IPS DF 6.9 (cell line): ENCODE measurements around the gene KCTD14.

Experiments
- DNase-seq: peaks from one replicate; pipeline ENCODE4 v3.0.0-alpha.2; 2013; ENCODE audit warnings: low read depth, low spot score
- H3K27ac ChIP-seq: one replicate; pipeline ENCODE4 v1.5.1; 2013; ENCODE audit warnings: low read length, control low read depth
- H3K27me3 ChIP-seq: 2 replicates; pipeline ENCODE4 v1.6.1; 2013; ENCODE audit warnings: mild to moderate bottlenecking, low read length; ENCODE audit not compliant: control insufficient read depth, insufficient read depth
- H3K36me3 ChIP-seq: 2 replicates; pipeline ENCODE4 v1.6.1; 2013; ENCODE audit warnings: low read length; ENCODE audit not compliant: control insufficient read depth, insufficient read depth
- H3K4me1 ChIP-seq: 2 replicates; pipeline ENCODE4 v1.6.1; 2013; ENCODE audit warnings: low read length; ENCODE audit not compliant: control insufficient read depth, insufficient read depth
- H3K4me3 ChIP-seq: 2 replicates; pipeline ENCODE4 v1.5.1; 2013; ENCODE audit warnings: mild to moderate bottlenecking, low read length
- H3K9me3 ChIP-seq: 2 replicates; pipeline ENCODE4 v1.6.1; 2013; ENCODE audit warnings: low read length, inconsistent platforms; ENCODE audit not compliant: control insufficient read depth, insufficient read depth
- WGBS: extraction: QIAGEN DNeasy Blood & Tissue Kit; methylation state at CpG from one replicate; pipeline ENCODE4 v1.1.7; 2013; ENCODE audit warnings: mixed read lengths, missing lambda C conversion rate; ENCODE audit not compliant: insufficient read length, insufficient coverage; 5-methylcytosine and 5-hydroxymethylcytosine counted together

Gene KCTD14

GRCh38 chr11:78022397-78023396, at the start of gene KCTD14:
KCTD14 (minus strand) TSS chr11:78023276; CDS start chr11:78023249, 27 bp downstream.
- no CpG with 5 or more reads among the region's 37 CpGs for WGBS
- no peak for DNase-seq
- no peaks in the 10 kb centered on the region for H3K36me3 ChIP-seq
- peaks cover 2% of the 10 kb centered on the region; the same call in 1 of the 2 replicates for H3K4me1 ChIP-seq
- H3K27me3 ChIP-seq = no peaks in the 10 kb centered on the region
- no peak within 1 kb of the TSS for H3K27ac ChIP-seq
- H3K9me3 ChIP-seq = no peaks in the 10 kb centered on the region
- H3K4me3 ChIP-seq = peak within 1 kb of the TSS; percentile 50; the same call in 1 of the 2 replicates

- Histone ChIP-seq H3K27ac (no peak overlapping the region), H3K4me3 (no peak overlapping the region), H3K4me1 (no peaks in the 10 kb centered on the region), H3K36me3 (peaks cover 2% of the 10 kb centered on the region; the same call in 1 of the 2 replicates), H3K27me3 (no peaks in the 10 kb centered on the region), H3K9me3 (no peaks in the 10 kb centered on the region)
- no CpG with 5 or more reads among the region's 4 CpGs for WGBS
- no peak for DNase-seq
Observed at GRCh38 chr11:78072455-78072854, 49.4 kb upstream of the KCTD14 start.

- no peak overlapping the region for H3K27ac ChIP-seq
- peaks cover 2% of the 10 kb centered on the region; the same call in 1 of the 2 replicates for H3K36me3 ChIP-seq
- no peak overlapping the region for H3K4me3 ChIP-seq
- H3K4me1 ChIP-seq = no peaks in the 10 kb centered on the region
- no CpG with 5 or more reads among the region's 3 CpGs for WGBS
- no peak for DNase-seq
- H3K9me3 ChIP-seq = no peaks in the 10 kb centered on the region
- no peaks in the 10 kb centered on the region for H3K27me3 ChIP-seq
Observed at GRCh38 chr11:78071717-78072116, 48.6 kb upstream of the KCTD14 start.

- no peak overlapping the region for H3K27ac ChIP-seq
- H3K36me3 ChIP-seq = peaks cover 2% of the 10 kb centered on the region; the same call in 1 of the 2 replicates
- no peak for DNase-seq
- no peaks in the 10 kb centered on the region for H3K9me3 ChIP-seq
- no CpG with 5 or more reads among the region's 2 CpGs for whole genome bisulfite sequencing
- no peaks in the 10 kb centered on the region for H3K4me1 ChIP-seq
- H3K27me3 ChIP-seq = no peaks in the 10 kb centered on the region
- H3K4me3 ChIP-seq = no peak overlapping the region
Observed at GRCh38 chr11:78070621-78071020, 47.5 kb upstream of the KCTD14 start.

- Histone ChIP-seq H3K9me3 (no peaks in the 10 kb centered on the region), H3K36me3 (peaks cover 2% of the 10 kb centered on the region; the same call in 1 of the 2 replicates), H3K4me1 (no peaks in the 10 kb centered on the region), H3K27me3 (no peaks in the 10 kb centered on the region), H3K4me3 (no peak overlapping the region), H3K27ac (no peak overlapping the region)
- WGBS = no CpG with 5 or more reads among the region's 2 CpGs
- DNase-seq = no peak
Observed at GRCh38 chr11:78069465-78069864, 46.4 kb upstream of the KCTD14 start.

- Histone ChIP-seq H3K9me3 (no peaks in the 10 kb centered on the region), H3K4me1 (no peaks in the 10 kb centered on the region), H3K4me3 (no peak overlapping the region), H3K36me3 (peaks cover 2% of the 10 kb centered on the region; the same call in 1 of the 2 replicates), H3K27me3 (no peaks in the 10 kb centered on the region), H3K27ac (no peak overlapping the region)
- WGBS = no CpG with 5 or more reads among the region's 4 CpGs
- DNase-seq = no peak
Observed at GRCh38 chr11:78067704-78068103, 44.6 kb upstream of the KCTD14 start.

GRCh38 chr11:78066471-78066870, 43.4 kb upstream of the KCTD14 start:
- no peaks in the 10 kb centered on the region; the same call in 1 of the 2 replicates for H3K36me3 ChIP-seq
- no peaks in the 10 kb centered on the region for H3K4me1 ChIP-seq
- no peaks in the 10 kb centered on the region for H3K27me3 ChIP-seq
- WGBS = no CpG with 5 or more reads among the region's 2 CpGs
- no peak for DNase-seq
- no peak overlapping the region for H3K4me3 ChIP-seq
- H3K27ac ChIP-seq = no peak overlapping the region
- no peaks in the 10 kb centered on the region for H3K9me3 ChIP-seq

- Histone ChIP-seq H3K27ac (no peak overlapping the region), H3K9me3 (no peaks in the 10 kb centered on the region), H3K4me3 (no peak overlapping the region), H3K4me1 (no peaks in the 10 kb centered on the region), H3K27me3 (no peaks in the 10 kb centered on the region), H3K36me3 (no peaks in the 10 kb centered on the region; the same call in 1 of the 2 replicates)
- DNase-seq = no peak
- WGBS = no CpG with 5 or more reads among the region's 2 CpGs
Observed at GRCh38 chr11:78065203-78065602, 42.1 kb upstream of the KCTD14 start.

GRCh38 chr11:78063440-78064181, 40.5 kb upstream of the KCTD14 start, which contains the start of gene THRSP:
THRSP (plus strand) TSS chr11:78063861; CDS start chr11:78063882, 21 bp downstream.
- no peak for DNase-seq
- no CpG with 5 or more reads among the region's 14 CpGs for WGBS
- H3K4me1 ChIP-seq = no peaks in the 10 kb centered on the region
- no peaks in the 10 kb centered on the region for H3K36me3 ChIP-seq
- H3K27ac ChIP-seq = no peak within 1 kb of the TSS
- no peak within 1 kb of the TSS for H3K4me3 ChIP-seq
- no peaks in the 10 kb centered on the region for H3K27me3 ChIP-seq
- no peaks in the 10 kb centered on the region for H3K9me3 ChIP-seq

GRCh38 chr11:78062671-78063070, 39.6 kb upstream of the KCTD14 start:
- no peak overlapping the region for H3K27ac ChIP-seq

More at GRCh38 chr11:78062671-78063070, 39.6 kb upstream of the KCTD14 start:
- no peak for DNase-seq
- H3K4me3 ChIP-seq = no peak overlapping the region
- H3K27me3 ChIP-seq = no peaks in the 10 kb centered on the region
- no peaks in the 10 kb centered on the region for H3K36me3 ChIP-seq
- no CpG with 5 or more reads among the region's 2 CpGs for WGBS
- H3K4me1 ChIP-seq = no peaks in the 10 kb centered on the region
- no peaks in the 10 kb centered on the region for H3K9me3 ChIP-seq
